GM12878 (cell line): ENCODE measurements around the gene HAO2. TPM values are rescaled to one million over a fixed set of nuclear protein-coding genes. Genes with fewer than 3 reads are reported as not detected.

Experiments
- CBFB ChIP-seq: IDR thresholded peaks from 2 replicates; pipeline ENCODE4 v1.6.1; 2016; ENCODE audit warnings: antibody characterized with exemption, low read depth
- CEBPB ChIP-seq, 2 experiments: fragments of 150-350 bp in 1 of 2; IDR thresholded peaks; 2 replicates each; pipeline ENCODE4 v1.6.1; 2012 to 2014; ENCODE audit warnings: low read depth in 2 of 2, low read length in 2 of 2, borderline replicate concordance in 1 of 2, inconsistent platforms in 1 of 2
- ELK1 ChIP-seq: IDR thresholded peaks from 2 replicates; pipeline ENCODE4 v1.6.1; 2012; ENCODE audit warnings: low read depth, low read length, improper control_type of control experiment
- ETV6 ChIP-seq, 2 experiments: fragments of 450-650 bp in 1 of 2; IDR thresholded peaks in 1 of 2; conservative IDR thresholded peaks in 1 of 2; 2 replicates each; pipeline ENCODE4 v1.6.1; 2014; ENCODE audit warnings: antibody characterized with exemption in 1 of 2, borderline replicate concordance in 1 of 2, low read depth in 1 of 2, mild to moderate bottlenecking in 1 of 2, moderate library complexity in 1 of 2
- HDAC6 ChIP-seq: fragments of 200-600 bp; sonication (generic); IDR thresholded peaks from one replicate; pipeline ENCODE4 v1.8.0; 2017; ENCODE audit warnings: antibody characterized with exemption; ENCODE audit not compliant: unreplicated experiment
- NFIC ChIP-seq: IDR thresholded peaks from 2 replicates; pipeline ENCODE4 v1.6.1; 2012; ENCODE audit warnings: low read depth, mild to moderate bottlenecking, inconsistent platforms, low read length, moderate library complexity
- NFYB ChIP-seq: IDR thresholded peaks from 2 replicates; pipeline ENCODE4 v1.6.1; 2011; ENCODE audit warnings: low read depth, mild to moderate bottlenecking, low read length, improper control_type of control experiment, moderate library complexity; ENCODE audit not compliant: insufficient read depth
- NKRF ChIP-seq: fragments of 450-650 bp; conservative IDR thresholded peaks from 2 replicates; pipeline ENCODE4 v1.6.1; 2017; ENCODE audit warnings: mild to moderate bottlenecking, moderate library complexity
- RBBP5 ChIP-seq: fragments of 200-600 bp; sonication (generic); conservative IDR thresholded peaks from 2 replicates; pipeline ENCODE4 v1.6.1; 2016
- RFX5 ChIP-seq: IDR thresholded peaks from 2 replicates; pipeline ENCODE4 v1.6.1; 2011; ENCODE audit warnings: low read depth, low read length, improper control_type of control experiment
- RUNX3 ChIP-seq: IDR thresholded peaks from 2 replicates; pipeline ENCODE4 v1.6.1; 2012; ENCODE audit warnings: low read length, inconsistent platforms
- SUPT20H ChIP-seq: IDR thresholded peaks from 2 replicates; pipeline ENCODE4 v1.6.1; 2011; ENCODE audit warnings: low read depth, mild to moderate bottlenecking, low read length, moderate library complexity, borderline replicate concordance; ENCODE audit not compliant: control insufficient read depth
- TAF1 ChIP-seq: IDR thresholded peaks from 2 replicates; pipeline ENCODE4 v1.6.1; 2011; ENCODE audit warnings: mild to moderate bottlenecking, low read depth, low read length, borderline replicate concordance
- ZBTB11 ChIP-seq: fragments of 450-650 bp; formaldehyde crosslinking; IDR thresholded peaks from 2 replicates; pipeline ENCODE4 v1.5.0; 2022; ENCODE audit warnings: mild to moderate bottlenecking, missing genetic modification characterization
- polyA plus RNA-seq, 11 experiments: library from polyadenylated mRNA; depleted of rRNA in 4 of 11; unstranded in 6 of 11; stranded (reverse) in 5 of 11; fragments of >200 nt; fragmentation: Nextera tagmentation in 4 of 11; fragmentation: Illumina TruSeq in 1 of 11; extraction: Ambion mirVana in 4 of 11; extraction: Trizol in 1 of 11; gene quantifications; 1 replicate in 1 of 11; 2 replicates in 10 of 11; pipeline versions ENCODE4 v1.2.1 to v1.2.3, GENCODE V29; 2011 to 2016; ENCODE audit warnings: inconsistent platforms in 2 of 11, missing spikeins in 2 of 11, low read depth in 1 of 11
- total RNA-seq, 4 experiments: library from RNA; depleted of rRNA in 3 of 4; stranded (reverse); fragments of >200 nt in 3 of 4; fragmentation: Illumina TruSeq in 1 of 4; extraction: Trizol in 1 of 4; gene quantifications; 2 replicates each; pipeline versions ENCODE4 v1.2.1 to v1.2.3, GENCODE V29; 2013 to 2021
- TF ChIP-seq, protein P1 (sequence below): IDR thresholded peaks from 2 replicates; pipeline ENCODE4 v1.6.1; 2012; ENCODE audit warnings: low read depth, low read length, improper control_type of control experiment
- TF ChIP-seq, protein P2 (sequence below): fragments of 450-650 bp; IDR thresholded peaks from 2 replicates; pipeline ENCODE4 v1.6.1; 2017; ENCODE audit warnings: low read depth, mild to moderate bottlenecking, moderate library complexity
- TF ChIP-seq, protein P3 (sequence below): IDR thresholded peaks from 2 replicates; pipeline ENCODE4 v1.6.1; 2011; ENCODE audit warnings: low read depth, mild to moderate bottlenecking, low read length, moderate library complexity, borderline replicate concordance; ENCODE audit errors: extremely low read depth
- TF ChIP-seq, protein P4 (sequence below): IDR thresholded peaks from 2 replicates; pipeline ENCODE4 v1.6.1; 2011; ENCODE audit warnings: low read depth, low read length, improper control_type of control experiment, borderline replicate concordance

HAO2 gene
- total and polyA plus RNA-seq, 10 of the 15 experiments (the other 5 are each of a cell fraction or from before 2014, with no cell fraction given) = not detected

GRCh38 chr1:119323216-119323982, 45.2 kb upstream of the HAO2 start (continued):
- TF ChIP-seq ETV6 (conservative IDR thresholded peaks at IDR 0.05 in 1 of 2, IDR thresholded peaks at IDR 0.05 in 1 of 2; ENCODE audit: borderline replicate concordance in 1 of 2, low read depth in 1 of 2) (peak in 1 of 2 experiments; percentile 82; a peak in 2 of 4 replicates), NFYB (no peak), RBBP5 (no peak), CEBPB (IDR thresholded peaks at IDR 0.05; ENCODE audit: borderline replicate concordance in 1 of 2, low read depth in 2 of 2, low read length in 2 of 2) (0 out of 4 replicates have a peak, but pooled peaks of 1 of the 2 experiments have one; percentile 2), RUNX3 (peak; percentile 89), ELK1 (no peak), NFIC (peak; percentile 48), SUPT20H (no peak), CBFB (no peak), HDAC6 (no peak), ZBTB11 (CRISPR knock-in tag) (no peak), TAF1 (no peak), RFX5 (no peak), NKRF (no peak)
- TF ChIP-seq, protein P1, sequence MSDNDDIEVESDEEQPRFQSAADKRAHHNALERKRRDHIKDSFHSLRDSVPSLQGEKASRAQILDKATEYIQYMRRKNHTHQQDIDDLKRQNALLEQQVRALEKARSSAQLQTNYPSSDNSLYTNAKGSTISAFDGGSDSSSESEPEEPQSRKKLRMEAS = no peak
- TF ChIP-seq, protein P2, sequence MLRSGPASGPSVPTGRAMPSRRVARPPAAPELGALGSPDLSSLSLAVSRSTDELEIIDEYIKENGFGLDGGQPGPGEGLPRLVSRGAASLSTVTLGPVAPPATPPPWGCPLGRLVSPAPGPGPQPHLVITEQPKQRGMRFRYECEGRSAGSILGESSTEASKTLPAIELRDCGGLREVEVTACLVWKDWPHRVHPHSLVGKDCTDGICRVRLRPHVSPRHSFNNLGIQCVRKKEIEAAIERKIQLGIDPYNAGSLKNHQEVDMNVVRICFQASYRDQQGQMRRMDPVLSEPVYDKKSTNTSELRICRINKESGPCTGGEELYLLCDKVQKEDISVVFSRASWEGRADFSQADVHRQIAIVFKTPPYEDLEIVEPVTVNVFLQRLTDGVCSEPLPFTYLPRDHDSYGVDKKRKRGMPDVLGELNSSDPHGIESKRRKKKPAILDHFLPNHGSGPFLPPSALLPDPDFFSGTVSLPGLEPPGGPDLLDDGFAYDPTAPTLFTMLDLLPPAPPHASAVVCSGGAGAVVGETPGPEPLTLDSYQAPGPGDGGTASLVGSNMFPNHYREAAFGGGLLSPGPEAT = peak; percentile 88
- TF ChIP-seq, protein P3, sequence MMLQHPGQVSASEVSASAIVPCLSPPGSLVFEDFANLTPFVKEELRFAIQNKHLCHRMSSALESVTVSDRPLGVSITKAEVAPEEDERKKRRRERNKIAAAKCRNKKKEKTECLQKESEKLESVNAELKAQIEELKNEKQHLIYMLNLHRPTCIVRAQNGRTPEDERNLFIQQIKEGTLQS = no peak
- TF ChIP-seq, protein P4, sequence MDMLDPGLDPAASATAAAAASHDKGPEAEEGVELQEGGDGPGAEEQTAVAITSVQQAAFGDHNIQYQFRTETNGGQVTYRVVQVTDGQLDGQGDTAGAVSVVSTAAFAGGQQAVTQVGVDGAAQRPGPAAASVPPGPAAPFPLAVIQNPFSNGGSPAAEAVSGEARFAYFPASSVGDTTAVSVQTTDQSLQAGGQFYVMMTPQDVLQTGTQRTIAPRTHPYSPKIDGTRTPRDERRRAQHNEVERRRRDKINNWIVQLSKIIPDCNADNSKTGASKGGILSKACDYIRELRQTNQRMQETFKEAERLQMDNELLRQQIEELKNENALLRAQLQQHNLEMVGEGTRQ = no peak; the same call in 1 of the 2 replicates
